Measurements from ENCODE around the gene PIK3R4.

Gene PIK3R4

DNA sequence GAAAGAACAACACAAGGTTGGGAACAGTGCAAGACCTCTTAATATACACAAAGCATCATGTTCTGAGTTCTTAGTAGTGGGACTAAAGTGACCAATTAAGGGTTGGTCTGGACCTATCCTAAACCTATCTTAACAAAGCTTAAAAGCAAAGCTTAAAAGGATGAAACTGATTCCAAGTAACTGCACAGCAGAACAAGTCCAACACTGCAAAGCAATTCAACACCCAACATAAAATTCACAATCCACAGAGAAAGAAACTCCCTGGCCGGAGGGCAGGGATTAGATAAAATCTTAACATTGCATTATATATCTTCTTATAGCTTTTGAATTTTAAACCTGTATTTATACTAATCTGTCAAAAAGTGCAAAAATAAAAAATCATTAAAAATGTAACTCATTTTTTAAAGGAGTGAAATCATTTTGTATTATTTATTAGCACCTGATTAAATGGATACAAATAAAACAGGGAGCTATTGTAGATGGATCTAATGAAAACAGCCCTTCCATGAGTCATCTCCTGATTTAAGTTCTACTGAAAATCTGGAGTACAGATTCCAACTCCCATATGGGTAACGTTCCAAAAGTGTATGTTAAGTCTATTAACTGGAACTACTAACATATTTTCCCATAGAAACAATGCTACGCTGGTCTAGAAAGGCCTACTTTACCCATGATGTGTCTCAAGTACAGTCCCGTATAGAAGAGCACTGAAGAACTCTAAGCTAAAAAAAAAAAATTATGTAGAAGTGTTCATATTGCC lies 34.9 kb downstream of the PIK3R4 start:
- TF ChIP-seq, protein P1, sequence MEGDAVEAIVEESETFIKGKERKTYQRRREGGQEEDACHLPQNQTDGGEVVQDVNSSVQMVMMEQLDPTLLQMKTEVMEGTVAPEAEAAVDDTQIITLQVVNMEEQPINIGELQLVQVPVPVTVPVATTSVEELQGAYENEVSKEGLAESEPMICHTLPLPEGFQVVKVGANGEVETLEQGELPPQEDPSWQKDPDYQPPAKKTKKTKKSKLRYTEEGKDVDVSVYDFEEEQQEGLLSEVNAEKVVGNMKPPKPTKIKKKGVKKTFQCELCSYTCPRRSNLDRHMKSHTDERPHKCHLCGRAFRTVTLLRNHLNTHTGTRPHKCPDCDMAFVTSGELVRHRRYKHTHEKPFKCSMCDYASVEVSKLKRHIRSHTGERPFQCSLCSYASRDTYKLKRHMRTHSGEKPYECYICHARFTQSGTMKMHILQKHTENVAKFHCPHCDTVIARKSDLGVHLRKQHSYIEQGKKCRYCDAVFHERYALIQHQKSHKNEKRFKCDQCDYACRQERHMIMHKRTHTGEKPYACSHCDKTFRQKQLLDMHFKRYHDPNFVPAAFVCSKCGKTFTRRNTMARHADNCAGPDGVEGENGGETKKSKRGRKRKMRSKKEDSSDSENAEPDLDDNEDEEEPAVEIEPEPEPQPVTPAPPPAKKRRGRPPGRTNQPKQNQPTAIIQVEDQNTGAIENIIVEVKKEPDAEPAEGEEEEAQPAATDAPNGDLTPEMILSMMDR (IDR thresholded peaks at IDR 0.05; ENCODE audit: low read depth, low read length), result no peak
- Histone ChIP-seq H3K36me3 (peaks cover 14% of the 10 kb centered on the region), H3K27ac (no peak overlapping the region), H3K27me3 (ENCODE audit: insufficient read depth, low read depth, severe bottlenecking) (no peaks in the 10 kb centered on the region), H3K4me3 (ENCODE audit: low read depth, low read length) (no peak overlapping the region), H3K9me3 (ENCODE audit: severe bottlenecking) (no peaks in the 10 kb centered on the region)
- no peak for DNase-seq

DNA sequence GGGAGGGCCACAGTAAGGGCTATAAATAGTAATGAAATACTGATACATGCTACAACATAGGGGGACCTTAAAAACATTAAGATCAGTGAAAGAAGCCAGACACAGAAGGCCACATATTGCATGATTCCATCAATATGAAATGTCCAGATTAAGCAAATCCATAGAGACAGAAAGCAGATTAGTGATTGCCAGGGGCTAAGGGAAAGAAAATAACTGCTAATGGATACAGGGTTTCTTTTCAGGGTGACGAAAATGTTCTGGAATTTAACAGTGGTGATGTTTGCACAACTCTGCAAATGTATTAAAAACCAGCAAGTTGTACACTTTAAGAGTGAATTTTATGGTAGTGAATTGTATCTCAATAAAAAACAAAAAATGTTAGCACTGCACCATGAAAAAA lies 37.0 kb downstream of the PIK3R4 start:
- H3K36me3 ChIP-seq, result peaks cover 10% of the 10 kb centered on the region
- no peaks in the 10 kb centered on the region for H3K9me3 ChIP-seq (ENCODE audit: severe bottlenecking)
- DNase-seq, result no peak
- H3K27me3 ChIP-seq (ENCODE audit: insufficient read depth, low read depth, severe bottlenecking), result no peaks in the 10 kb centered on the region
- no peak overlapping the region for H3K27ac ChIP-seq
- TF ChIP-seq, protein P1 (IDR thresholded peaks at IDR 0.05; ENCODE audit: low read depth, low read length), result no peak
- H3K4me3 ChIP-seq (ENCODE audit: low read depth, low read length), result no peak overlapping the region

DNA sequence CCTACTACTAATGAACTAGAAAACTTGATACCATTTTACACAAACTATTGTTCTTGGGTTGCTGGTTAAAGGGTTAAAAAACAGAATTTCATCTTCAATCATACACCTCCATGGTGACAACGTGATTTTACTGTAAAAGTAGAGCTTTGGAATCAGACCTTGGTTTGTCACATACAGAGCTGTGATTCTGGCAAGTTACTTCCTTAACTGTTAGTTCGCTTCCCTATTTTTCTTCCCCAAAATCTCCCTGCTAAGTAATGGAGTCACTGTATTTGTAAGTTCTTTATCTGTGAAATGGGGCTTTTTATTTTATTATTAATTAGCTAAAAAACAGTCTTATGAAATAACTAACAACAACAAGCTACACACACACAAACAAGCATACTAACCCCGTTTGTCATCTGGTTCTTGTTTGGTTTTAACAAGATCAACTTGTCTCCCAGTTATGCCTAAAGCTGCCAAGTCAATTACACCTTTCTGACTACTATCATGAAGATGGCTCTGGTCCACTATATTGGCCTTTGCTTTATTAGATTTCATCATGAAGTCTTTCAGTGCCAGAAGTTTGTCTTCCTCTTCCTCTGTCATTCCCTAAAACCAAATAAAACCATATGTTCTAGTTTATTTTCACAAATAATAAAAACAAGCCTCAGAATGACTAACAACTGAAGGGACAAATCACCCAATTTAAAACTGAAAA lies 38.6 kb downstream of the PIK3R4 start:
- H3K36me3 ChIP-seq, result peaks cover 22% of the 10 kb centered on the region
- no peak overlapping the region for H3K4me3 ChIP-seq (ENCODE audit: low read depth, low read length)
- H3K27me3 ChIP-seq (ENCODE audit: insufficient read depth, low read depth, severe bottlenecking), result no peaks in the 10 kb centered on the region
- no peaks in the 10 kb centered on the region for H3K9me3 ChIP-seq (ENCODE audit: severe bottlenecking)
- TF ChIP-seq, protein P1 (IDR thresholded peaks at IDR 0.05; ENCODE audit: low read depth, low read length), result no peak
- no peak overlapping the region for H3K27ac ChIP-seq
- no peak for DNase-seq

DNA sequence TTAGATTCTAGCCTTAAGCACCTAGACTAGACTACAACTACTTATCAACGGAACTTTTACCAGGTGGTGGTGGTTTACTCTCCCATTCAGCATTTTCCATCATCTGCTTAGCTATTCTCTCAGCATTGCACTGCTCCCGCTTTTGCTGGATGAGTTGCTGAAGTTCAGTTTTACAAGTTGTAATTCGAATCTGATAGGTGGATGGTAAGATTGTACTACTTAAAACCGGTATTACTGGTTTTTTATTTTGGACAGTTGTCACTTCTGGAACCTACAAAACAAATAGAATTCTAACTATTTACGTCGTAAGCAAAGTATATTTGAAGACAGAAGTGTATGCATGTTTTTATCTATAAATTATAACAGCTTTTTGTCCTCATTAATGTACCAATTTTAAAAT lies 41.1 kb downstream of the PIK3R4 start:
- Histone ChIP-seq H3K27ac (no peak overlapping the region), H3K9me3 (ENCODE audit: severe bottlenecking) (no peaks in the 10 kb centered on the region), H3K27me3 (ENCODE audit: insufficient read depth, low read depth, severe bottlenecking) (no peaks in the 10 kb centered on the region), H3K36me3 (peaks cover 29% of the 10 kb centered on the region), H3K4me3 (ENCODE audit: low read depth, low read length) (no peak overlapping the region)
- DNase-seq, result no peak
- TF ChIP-seq, protein P1 (IDR thresholded peaks at IDR 0.05; ENCODE audit: low read depth, low read length), result no peak

DNA sequence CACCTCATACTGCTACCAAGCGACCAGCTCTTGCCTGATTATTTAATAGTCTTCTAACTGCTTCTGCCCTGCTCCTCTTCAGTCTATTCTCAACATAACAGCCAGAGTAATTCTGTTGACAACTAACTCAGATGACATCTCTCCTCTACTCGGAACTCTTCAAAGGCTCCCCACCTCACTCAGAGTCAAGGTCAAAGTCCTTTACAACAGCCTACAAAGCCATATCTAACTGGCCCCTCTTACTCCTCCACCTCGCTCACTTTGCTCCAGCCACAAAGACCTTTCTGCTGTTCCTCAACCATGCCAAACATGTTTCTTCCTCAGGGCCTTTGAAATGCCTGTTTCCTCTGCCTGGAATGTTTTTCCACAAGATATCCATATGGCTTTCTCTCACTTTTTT lies 43.6 kb downstream of the PIK3R4 start:
- TF ChIP-seq, protein P1 (IDR thresholded peaks at IDR 0.05; ENCODE audit: low read depth, low read length), result no peak
- Histone ChIP-seq H3K27me3 (ENCODE audit: insufficient read depth, low read depth, severe bottlenecking) (no peaks in the 10 kb centered on the region), H3K4me3 (ENCODE audit: low read depth, low read length) (no peak overlapping the region), H3K27ac (no peak overlapping the region), H3K36me3 (peaks cover 37% of the 10 kb centered on the region), H3K9me3 (ENCODE audit: severe bottlenecking) (no peaks in the 10 kb centered on the region)
- no peak for DNase-seq

All from WERI-Rb-1 (cell line).